IMR-90 (cell line): ENCODE measurements around the gene PLB1. TPM values are rescaled to one million over a fixed set of nuclear protein-coding genes. Genes with fewer than 3 reads are reported as not detected.
A peak's percentile ranks its signal among the peaks of the same experiment; 100 is the strongest.

Experiments used
- ATAC-seq: fragments of 200-7000 bp; cut with Tn5 transposase; 2 replicates; pipeline ENCODE4 v1.9.1; 2020; ENCODE audit warnings: low read depth, mild to moderate bottlenecking, moderate library complexity
- BruUV-seq: library from RNA; stranded (reverse); fragments of 400-500 nt; replicated peaks from 2 replicates; lab custom pipeline; 2021; lab: Mats Ljungman, UMichigan
- CTCF ChIA-PET: fragments of 300-600 bp; formaldehyde crosslinking; extraction: SDS; loops from one replicate; lab custom pipeline; 2021; ENCODE audit warnings: antibody characterized with exemption; lab: Yijun Ruan, JAX
- POLR2A ChIA-PET: fragments of 300-600 bp; sonication (Branson Sonifier 250); formaldehyde crosslinking; loops from one replicate; lab custom pipeline; 2022; ENCODE audit warnings: antibody characterized with exemption; ENCODE audit not compliant: unreplicated experiment; lab: Charles Lee
- DNase-seq: peaks from one replicate; pipeline ENCODE4 v3.0.0; 2013
- H2AFZ ChIP-seq: replicated peaks from 2 replicates; pipeline ENCODE3; 2013; ENCODE audit warnings: low read length, mild to moderate bottlenecking; ENCODE audit not compliant: poor library complexity
- H2AK5ac ChIP-seq: 2 replicates; pipeline ENCODE4 v1.6.1; 2013; ENCODE audit warnings: low read depth, low read length, inconsistent platforms
- H2AK9ac ChIP-seq: replicated peaks from 2 replicates; pipeline ENCODE3; 2013; ENCODE audit warnings: mild to moderate bottlenecking, low read depth, low read length, moderate library complexity; ENCODE audit not compliant: poor library complexity
- H2BK120ac ChIP-seq: 2 replicates; pipeline ENCODE4 v1.6.1; 2013; ENCODE audit warnings: low read depth, low read length, inconsistent platforms
- H2BK15ac ChIP-seq: 3 replicates; pipeline ENCODE4 v1.6.1; 2013; ENCODE audit warnings: low read depth, low read length, inconsistent platforms
- H2BK20ac ChIP-seq: 2 replicates; pipeline ENCODE4 v1.6.1; 2013; ENCODE audit warnings: low read depth, mild to moderate bottlenecking, inconsistent platforms, low read length, moderate library complexity
- H2BK5ac ChIP-seq: 2 replicates; pipeline ENCODE4 v1.6.1; 2013; ENCODE audit warnings: mild to moderate bottlenecking, low read depth, low read length, inconsistent platforms; ENCODE audit not compliant: poor library complexity, severe bottlenecking
- H3K14ac ChIP-seq: replicated peaks from 2 replicates; pipeline ENCODE4 v1.6.1; 2013; ENCODE audit warnings: low read depth, low read length, inconsistent platforms
- H3K18ac ChIP-seq: 2 replicates; pipeline ENCODE4 v1.6.1; 2013; ENCODE audit warnings: low read depth, low read length, control low read depth
- H3K23ac ChIP-seq: 2 replicates; pipeline ENCODE4 v1.6.1; 2013; ENCODE audit warnings: low read depth, low read length, inconsistent platforms
- H3K27ac ChIP-seq: 2 replicates; pipeline ENCODE4 v1.5.1; 2013; ENCODE audit warnings: mild to moderate bottlenecking, control low read depth, low read length; ENCODE audit not compliant: insufficient read depth
- H3K27me3 ChIP-seq: 2 replicates; pipeline ENCODE4 v1.6.1; 2013; ENCODE audit warnings: low read length; ENCODE audit not compliant: control insufficient read depth, insufficient read depth
- H3K36me3 ChIP-seq: 2 replicates; pipeline ENCODE4 v1.6.1; 2013; ENCODE audit warnings: low read length, mixed read lengths; ENCODE audit not compliant: control insufficient read depth, insufficient read depth
- H3K4ac ChIP-seq: 2 replicates; pipeline ENCODE4 v1.6.1; 2013; ENCODE audit warnings: low read depth, low read length, inconsistent platforms
- H3K4me1 ChIP-seq: 2 replicates; pipeline ENCODE4 v1.6.1; 2013; ENCODE audit warnings: low read length, mixed read lengths; ENCODE audit not compliant: control insufficient read depth, insufficient read depth
- H3K4me2 ChIP-seq: 2 replicates; pipeline ENCODE4 v1.6.1; 2013; ENCODE audit warnings: low read depth, mild to moderate bottlenecking, control low read depth, low read length, moderate library complexity
- H3K4me3 ChIP-seq: 2 replicates; pipeline ENCODE4 v1.5.1; 2013; ENCODE audit warnings: low read depth, mild to moderate bottlenecking, control low read depth, low read length, moderate library complexity; ENCODE audit not compliant: insufficient read depth
- H3K56ac ChIP-seq: 2 replicates; pipeline ENCODE4 v1.6.1; 2013; ENCODE audit warnings: low read length, inconsistent platforms; ENCODE audit not compliant: insufficient read depth; ENCODE audit errors: extremely low read depth
- H3K79me1 ChIP-seq, 2 experiments: 2 replicates each; pipeline ENCODE4 v1.6.1; 2013; ENCODE audit warnings: low read length in 2 of 2, inconsistent platforms in 1 of 2, low read depth in 1 of 2
- H3K9ac ChIP-seq: 2 replicates; pipeline ENCODE4 v1.6.1; 2013; ENCODE audit warnings: low read depth, low read length, control low read depth
- H3K9me1 ChIP-seq: 2 replicates; pipeline ENCODE4 v1.6.1; 2013; ENCODE audit warnings: low read length, inconsistent platforms; ENCODE audit not compliant: insufficient read depth
- H3K9me3 ChIP-seq: 2 replicates; pipeline ENCODE4 v1.6.1; 2013; ENCODE audit warnings: low read length; ENCODE audit not compliant: control insufficient read depth, insufficient read depth
- H4K20me1 ChIP-seq: 2 replicates; pipeline ENCODE4 v1.6.1; 2013; ENCODE audit warnings: low read length, inconsistent platforms; ENCODE audit not compliant: insufficient read depth
- H4K5ac ChIP-seq: 2 replicates; pipeline ENCODE4 v1.6.1; 2013; ENCODE audit warnings: mild to moderate bottlenecking, low read depth, low read length, control low read depth
- H4K8ac ChIP-seq, 2 experiments: 2 replicates each; pipeline ENCODE4 v1.6.1; 2013; ENCODE audit warnings: low read depth in 2 of 2, low read length in 2 of 2, control low read depth in 1 of 2, inconsistent platforms in 1 of 2
- H4K91ac ChIP-seq: 2 replicates; pipeline ENCODE4 v1.6.1; 2013; ENCODE audit warnings: low read depth, low read length, inconsistent platforms; ENCODE audit not compliant: insufficient read depth
- BHLHE40 ChIP-seq: fragments of 150-350 bp; IDR thresholded peaks from 2 replicates; pipeline ENCODE4 v1.6.1; 2016; ENCODE audit warnings: mild to moderate bottlenecking, low read depth, low read length
- FOS ChIP-seq: fragments of 150-350 bp; IDR thresholded peaks from 2 replicates; pipeline ENCODE4 v1.6.1; 2016; ENCODE audit warnings: low read depth, low read length
- POLR2A ChIP-seq: IDR thresholded peaks from 2 replicates; pipeline ENCODE4 v1.6.1; 2012; ENCODE audit warnings: mild to moderate bottlenecking, low read depth, low read length
- RAD21 ChIP-seq: IDR thresholded peaks from 2 replicates; pipeline ENCODE4 v1.6.1; 2012; ENCODE audit warnings: low read length, improper control_type of control experiment
- WGBS, 2 experiments: methylation state at CpG; one replicate each; pipeline versions ENCODE4 v1.1.5 to v1.1.7; 2013; ENCODE audit warnings: missing lambda C conversion rate in 2 of 2; ENCODE audit not compliant: insufficient read length in 1 of 2; ENCODE audit errors: extremely low coverage in 2 of 2; 5-methylcytosine and 5-hydroxymethylcytosine counted together
- dilution Hi-C: fragments of 300-500 bp; cut with HindIII; formaldehyde crosslinking; loops from one replicate; pipeline ENCODE4 v1.14.3; 2018; ENCODE audit warnings: low sequenced_read_pairs; ENCODE audit not compliant: unreplicated experiment
- in situ Hi-C: fragments of 300-500 bp; cut with MboI; formaldehyde crosslinking; loops from 3 replicates; pipeline ENCODE4 v1.14.3; 2019; ENCODE audit warnings: low sequenced_read_pairs, inconsistent platforms, mixed read lengths
- intact Hi-C: fragments of 100-400 bp; cut with micrococcal nuclease; formaldehyde crosslinking; loops from 2 replicates; pipeline ENCODE4 v1.10.0; 2022
- polyA plus RNA-seq, 3 experiments: library from polyadenylated mRNA; depleted of rRNA; stranded (reverse); fragments of >200 nt; gene quantifications; 2 replicates each; pipeline ENCODE4 v1.2.3, GENCODE V29; 2012; ENCODE audit warnings: low replicate concordance in 1 of 3
- total RNA-seq: library from RNA; depleted of rRNA; stranded (reverse); fragments of >200 nt; gene quantifications from 2 replicates; pipeline ENCODE4 v1.2.3, GENCODE V29; 2012
- TF ChIP-seq, protein P1 (sequence below): fragments of 150-350 bp; IDR thresholded peaks from 2 replicates; pipeline ENCODE4 v1.6.1; 2016; ENCODE audit warnings: low read depth, mild to moderate bottlenecking, low read length, moderate library complexity, borderline replicate concordance

Gene PLB1
- total and polyA plus RNA-seq, 2 of the 4 experiments (the other 2 are of a cell fraction): 0.74 to 0.90 TPM

DNA sequence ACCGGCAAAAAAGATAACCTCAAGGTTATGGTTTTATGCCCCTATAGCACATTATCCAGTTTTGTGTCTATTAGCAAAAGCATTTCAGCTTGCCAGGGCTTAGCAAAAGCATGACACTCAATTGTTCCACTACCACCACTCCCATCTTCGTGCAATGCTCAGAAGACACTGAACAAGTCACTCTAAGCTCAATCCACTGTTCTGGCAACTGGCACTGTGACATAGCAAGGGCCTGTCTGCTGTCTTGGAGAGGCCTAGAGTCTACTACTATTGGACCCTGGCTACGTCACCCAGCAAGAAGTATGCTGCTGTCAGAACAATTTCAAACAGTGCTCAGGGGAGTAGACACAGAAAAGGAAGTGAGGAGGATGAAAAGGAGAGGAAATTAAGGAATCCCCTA lies 152.3 kb downstream of the PLB1 start:
- Histone ChIP-seq H3K9me1 (peaks cover 16% of the 10 kb centered on the region; the same call in 1 of the 2 replicates), H3K27ac (no peak overlapping the region), H3K23ac (no peak overlapping the region; the same call in 1 of the 2 replicates), H4K91ac (no peak overlapping the region), H3K4me1 (peaks cover 13% of the 10 kb centered on the region), H3K56ac (no peak overlapping the region), H4K20me1 (no peaks in the 10 kb centered on the region), H3K18ac (no peak overlapping the region), H2BK20ac (no peak overlapping the region), H2AK5ac (peak overlapping the region; percentile 74; the same call in 1 of the 2 replicates), H2AFZ (peak overlapping the region; percentile 68), H3K4ac (peak overlapping the region; percentile 65), H3K9me3 (no peaks in the 10 kb centered on the region), H3K79me1 (no peaks in the 10 kb centered on the region), H4K5ac (no peak overlapping the region), H3K27me3 (no peaks in the 10 kb centered on the region), H2BK5ac (no peak overlapping the region), H3K9ac (no peak overlapping the region), H3K14ac (peak overlapping the region; percentile 52; the same call in 1 of the 2 replicates), H3K36me3 (no peaks in the 10 kb centered on the region), H2BK15ac (0 out of 3 replicates have a peak overlapping the region, but pooled peaks have one; percentile 44), H3K4me3 (no peak overlapping the region), H4K8ac (no peak overlapping the region), H2BK120ac (no peak overlapping the region; the same call in 1 of the 2 replicates), H2AK9ac (peak overlapping the region; percentile 9), H3K4me2 (no peak overlapping the region)
- dilution Hi-C loops (no loop called here), in situ Hi-C loops (no loop called here), intact Hi-C loops (no loop called here)
- WGBS, 2 experiments: no CpG with 5 or more reads among the region's 3 CpGs
- TF ChIP-seq BHLHE40 (no peak), RAD21 (no peak), POLR2A (no peak), FOS (no peak)
- TF ChIP-seq, protein P1, sequence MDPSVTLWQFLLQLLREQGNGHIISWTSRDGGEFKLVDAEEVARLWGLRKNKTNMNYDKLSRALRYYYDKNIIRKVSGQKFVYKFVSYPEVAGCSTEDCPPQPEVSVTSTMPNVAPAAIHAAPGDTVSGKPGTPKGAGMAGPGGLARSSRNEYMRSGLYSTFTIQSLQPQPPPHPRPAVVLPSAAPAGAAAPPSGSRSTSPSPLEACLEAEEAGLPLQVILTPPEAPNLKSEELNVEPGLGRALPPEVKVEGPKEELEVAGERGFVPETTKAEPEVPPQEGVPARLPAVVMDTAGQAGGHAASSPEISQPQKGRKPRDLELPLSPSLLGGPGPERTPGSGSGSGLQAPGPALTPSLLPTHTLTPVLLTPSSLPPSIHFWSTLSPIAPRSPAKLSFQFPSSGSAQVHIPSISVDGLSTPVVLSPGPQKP: no peak
- no TSS peak for BruUV-seq
- ChIA-PET POLR2A (no interaction called here), CTCF (no interaction called here)
- ATAC-seq (no peak), DNase-seq (no peak)
